Naive thymus-derived CD4-positive, alpha-beta T cell (primary cell): Measurements from ENCODE around the gene MPHOSPH9. TPM values are rescaled to one million over a fixed set of nuclear protein-coding genes. Genes with fewer than 3 reads are reported as not detected.
"Not testable (repeated sequence)": the region's sequence is repeated elsewhere in the genome, so short reads cannot be mapped to it uniquely, and the experiment has no call there.

ENCODE experiments used
- ATAC-seq: fragments of 150-1000 bp; cut with Tn5 transposase; 2 replicates; pipeline ENCODE4 v1.10.0; 2021; ENCODE audit warnings: mild to moderate bottlenecking, moderate library complexity
- CTCF ChIA-PET: fragments of 350-600 bp; sonication (Branson Sonifier 250); formaldehyde crosslinking; loops from one replicate; lab custom pipeline; 2021; ENCODE audit warnings: antibody characterized with exemption; lab: Charles Lee
- POLR2A ChIA-PET: fragments of 350-600 bp; sonication (Branson Sonifier 250); formaldehyde crosslinking; loops from one replicate; lab custom pipeline; 2021; ENCODE audit warnings: antibody characterized with exemption, inconsistent platforms; lab: Charles Lee
- DNase-seq, 9 donors: peaks; one replicate each; pipeline versions ENCODE4 v3.0.0 to v3.0.0-alpha.2; 2020 to 2022; ENCODE audit warnings: mixed read lengths in 1 of 9
- H3K27ac ChIP-seq: one replicate; pipeline ENCODE4 v1.7.0; 2013; ENCODE audit warnings: mild to moderate bottlenecking, low read depth, low read length, moderate library complexity
- H3K27me3 ChIP-seq, 2 donors: one replicate each; pipeline ENCODE4 v1.7.0; 2013; ENCODE audit warnings: low read length in 2 of 2, mild to moderate bottlenecking in 2 of 2, moderate library complexity in 2 of 2; ENCODE audit not compliant: control insufficient read depth in 2 of 2, insufficient read depth in 2 of 2
- H3K36me3 ChIP-seq, 3 experiments: 1 replicate in 2 of 3; 2 replicates in 1 of 3; pipeline ENCODE4 v1.7.0; 2013; ENCODE audit warnings: low read length in 3 of 3, mild to moderate bottlenecking in 3 of 3, moderate library complexity in 1 of 3; ENCODE audit not compliant: insufficient read depth in 3 of 3, control insufficient read depth in 2 of 3
- H3K4me1 ChIP-seq, 2 donors: one replicate each; pipeline ENCODE4 v1.7.0; 2013; ENCODE audit warnings: low read length in 2 of 2, mild to moderate bottlenecking in 2 of 2, moderate library complexity in 1 of 2; ENCODE audit not compliant: control insufficient read depth in 2 of 2, insufficient read depth in 2 of 2
- H3K4me3 ChIP-seq: 2 replicates; pipeline ENCODE4 v1.7.0; 2013; ENCODE audit warnings: mild to moderate bottlenecking, low read length
- H3K9me3 ChIP-seq, 3 experiments: 1 replicate in 2 of 3; 2 replicates in 1 of 3; pipeline ENCODE4 v1.7.0; 2013; ENCODE audit warnings: low read length in 3 of 3; ENCODE audit not compliant: control insufficient read depth in 2 of 3
- H3K27ac Mint-ChIP-seq, 9 donors: one replicate each; pipeline ENCODE4 v1.8.0; 2020 to 2022; ENCODE audit warnings: mixed read lengths in 9 of 9, mild to moderate bottlenecking in 8 of 9, moderate library complexity in 5 of 9, inconsistent platforms in 2 of 9
- H3K27me3 Mint-ChIP-seq, 5 donors: one replicate each; pipeline ENCODE4 v1.8.0; 2021 to 2022; ENCODE audit warnings: mixed read lengths in 5 of 5, mild to moderate bottlenecking in 1 of 5
- H3K36me3 Mint-ChIP-seq, 5 donors: one replicate each; pipeline ENCODE4 v1.8.0; 2020 to 2022; ENCODE audit warnings: mixed read lengths in 5 of 5, mild to moderate bottlenecking in 3 of 5, inconsistent platforms in 1 of 5
- H3K4me1 Mint-ChIP-seq, 7 donors: one replicate each; pipeline ENCODE4 v1.8.0; 2020 to 2022; ENCODE audit warnings: mixed read lengths in 7 of 7, mild to moderate bottlenecking in 3 of 7, inconsistent platforms in 1 of 7
- H3K4me3 Mint-ChIP-seq, 10 donors: one replicate each; pipeline ENCODE4 v1.8.0; 2020 to 2022; ENCODE audit warnings: mild to moderate bottlenecking in 10 of 10, mixed read lengths in 10 of 10, moderate library complexity in 6 of 10, inconsistent platforms in 2 of 10
- H3K9me3 Mint-ChIP-seq, 11 donors: one replicate each; pipeline ENCODE4 v1.8.0; 2020 to 2022; ENCODE audit warnings: mixed read lengths in 11 of 11, mild to moderate bottlenecking in 4 of 11, inconsistent platforms in 1 of 11, moderate library complexity in 1 of 11
- intact Hi-C, 2 donors: fragments of 100-400 bp; cut with micrococcal nuclease; formaldehyde crosslinking; loops; one replicate each; pipeline ENCODE4 v1.15.1; 2023
- polyA plus RNA-seq, 2 donors: library from polyadenylated mRNA; unstranded; fragments of 300-500 nt; fragmentation: Illumina TruSeq; gene quantifications; one replicate each; pipeline ENCODE4 v1.2.3, GENCODE V29; 2021
- total RNA-seq, 6 experiments: library from RNA in 5 of 6; stranded (reverse) in 5 of 6; gene quantifications; 1 replicate in 5 of 6; 2 replicates in 1 of 6; pipeline ENCODE4 v1.2.3 and lab custom pipeline; 2021 to 2026

The MPHOSPH9 gene
- total and polyA plus RNA-seq, 7 experiments from 2014 or later: 34.0 to 102 (median 77.1) TPM

- peak overlapping the region in 7 of 9 donors; percentile 22 to 69 (median 58) for H3K27ac Mint-ChIP-seq
- ChIA-PET CTCF (interaction anchor here (1.1 to 3.4 kb wide), 3 partner anchors 10 to 14 kb away, joined by 3 to 21 read pairs (median 8); no protein-coding TSS in a partner anchor), POLR2A (interaction anchor here (1.0 to 2.7 kb wide), 4 partner anchors 10 to 252 kb away, joined by 4 to 10 read pairs (median 5); partner anchors contain the start of gene OGFOD2)
- H3K36me3 ChIP-seq: peaks cover 0 to 3% (median 0%) of the 10 kb centered on the region in 3 experiments
- intact Hi-C loops: no loop called here
- H3K4me1 ChIP-seq: peaks cover 12 to 31% of the 10 kb centered on the region in 2 donors
- no peaks in the 10 kb centered on the region for H3K9me3 Mint-ChIP-seq
- no peak overlapping the region for H3K4me3 ChIP-seq
- peak overlapping the region in 8 of 10 donors; percentile 5 to 97 (median 37) for H3K4me3 Mint-ChIP-seq
- H3K4me1 Mint-ChIP-seq: peaks cover 41 to 82% (median 73%) of the 10 kb centered on the region in 7 donors
- no peak overlapping the region for H3K27ac ChIP-seq
- no peaks in the 10 kb centered on the region for H3K27me3 Mint-ChIP-seq
- ATAC-seq: no peak
- H3K36me3 Mint-ChIP-seq: peaks cover 0 to 24% (median 3%) of the 10 kb centered on the region in 5 donors
- no peaks in the 10 kb centered on the region for H3K9me3 ChIP-seq
- DNase-seq: no peak
- H3K27me3 ChIP-seq: no peaks in the 10 kb centered on the region
Observed at GRCh38 chr12:123227581-123228258, 5.2 kb downstream of the MPHOSPH9 start.

- peak overlapping the region in 8 of 9 donors; percentile 33 to 92 (median 56) for H3K27ac Mint-ChIP-seq
- intact Hi-C loops: no loop called here
- DNase-seq (no peak), ATAC-seq (no peak)
- H3K9me3 ChIP-seq: no peaks in the 10 kb centered on the region
- H3K4me3 ChIP-seq: no peak overlapping the region
- H3K27me3 Mint-ChIP-seq: no peaks in the 10 kb centered on the region
- POLR2A ChIA-PET: interaction anchor here (0.6 to 5.7 kb wide), 10 partner anchors 7 to 359 kb away, joined by 3 to 189 read pairs (median 5); partner anchors contain the start of genes MPHOSPH9, MTRFR and TMED2
- H3K36me3 Mint-ChIP-seq: peaks cover 0 to 29% (median 11%) of the 10 kb centered on the region in 5 donors
- H3K4me1 Mint-ChIP-seq: peaks cover 33 to 68% (median 63%) of the 10 kb centered on the region in 7 donors
- no peaks in the 10 kb centered on the region for H3K9me3 Mint-ChIP-seq
- no peak overlapping the region for H3K27ac ChIP-seq
- CTCF ChIA-PET: interaction anchor here (0.6 to 3.4 kb wide), 4 partner anchors 12 to 181 kb away, joined by 3 to 21 read pairs (median 5); no protein-coding TSS in a partner anchor
- peaks cover 12 to 27% of the 10 kb centered on the region in 2 donors for H3K4me1 ChIP-seq
- no peaks in the 10 kb centered on the region for H3K27me3 ChIP-seq
- no peak overlapping the region for H3K4me3 Mint-ChIP-seq
- H3K36me3 ChIP-seq: peaks cover 0 to 9% (median 5%) of the 10 kb centered on the region in 3 experiments
Observed at GRCh38 chr12:123225443-123225842, 7.5 kb downstream of the MPHOSPH9 start.

- H3K27me3 Mint-ChIP-seq: no peaks in the 10 kb centered on the region
- Histone ChIP-seq H3K36me3 (peaks cover 0 to 11% (median 9%) of the 10 kb centered on the region in 3 experiments), H3K27ac (peak overlapping the region; percentile 57), H3K9me3 (no peaks in the 10 kb centered on the region), H3K4me1 (peaks cover 3 to 15% of the 10 kb centered on the region in 2 donors), H3K4me3 (peak overlapping the region; percentile 49), H3K27me3 (no peaks in the 10 kb centered on the region)
- ChIA-PET CTCF (interaction anchor here (0.6 to 2.8 kb wide), 10 partner anchors 9 to 254 kb away, joined by 3 to 22 read pairs (median 4); partner anchors contain the start of genes MPHOSPH9 and MTRFR), POLR2A (interaction anchor here (0.6 to 5.7 kb wide), 15 partner anchors 9 to 709 kb away, joined by 3 to 189 read pairs (median 4); partner anchors contain the start of genes ATP6V0A2, MPHOSPH9, MTRFR and OGFOD2)
- H3K36me3 Mint-ChIP-seq: peaks cover 0 to 28% (median 11%) of the 10 kb centered on the region in 5 donors
- intact Hi-C loops: loop anchor here (1.0 to 2.0 kb wide), 4 partner anchors 10 to 142 kb away; partner anchors contain the start of genes MPHOSPH9 (in 2 of the 2), MTRFR (in 2 of the 2) and SBNO1 (in 1 of the 2)
- peak; percentile 98 for ATAC-seq
- H3K9me3 Mint-ChIP-seq: no peaks in the 10 kb centered on the region
- DNase-seq: peak; percentile 19 to 79 (median 67)
- H3K4me3 Mint-ChIP-seq: peak overlapping the region; percentile 68 to 93 (median 78)
- peak overlapping the region; percentile 87 to 99 (median 95) for H3K27ac Mint-ChIP-seq
- peaks cover 21 to 46% (median 42%) of the 10 kb centered on the region in 7 donors for H3K4me1 Mint-ChIP-seq
Observed at GRCh38 chr12:123223241-123223668, 9.7 kb downstream of the MPHOSPH9 start.

- ATAC-seq, H3K4me1 ChIP-seq, H3K4me3 Mint-ChIP-seq, H3K9me3 Mint-ChIP-seq, H3K27ac ChIP-seq, H3K27me3 Mint-ChIP-seq, H3K27me3 ChIP-seq, H3K4me3 ChIP-seq, H3K27ac Mint-ChIP-seq, H3K4me1 Mint-ChIP-seq, DNase-seq, intact Hi-C loops, H3K9me3 ChIP-seq: not testable (repeated sequence)
- CTCF ChIA-PET: interaction anchor here (0.6 to 0.9 kb wide), 2 partner anchors 15 to 135 kb away, joined by 3 to 5 read pairs; no protein-coding TSS in a partner anchor
- peaks cover 10 to 40% (median 26%) of the 10 kb centered on the region in 5 donors for H3K36me3 Mint-ChIP-seq
- POLR2A ChIA-PET: interaction anchor here (0.9 kb wide), 1 partner anchor 196 kb away, joined by 4 read pairs; no protein-coding TSS in a partner anchor
- H3K36me3 ChIP-seq: peaks cover 4 to 54% (median 10%) of the 10 kb centered on the region in 3 experiments
Observed at GRCh38 chr12:123207815-123208214, 25.1 kb downstream of the MPHOSPH9 start.

GRCh38 chr12:123206794-123207193 is 26.1 kb downstream of the MPHOSPH9 start:
- H3K4me1 ChIP-seq, intact Hi-C loops, H3K27me3 Mint-ChIP-seq, H3K27me3 ChIP-seq, H3K9me3 Mint-ChIP-seq, H3K4me3 Mint-ChIP-seq, ATAC-seq, DNase-seq, H3K27ac ChIP-seq, H3K4me3 ChIP-seq, H3K4me1 Mint-ChIP-seq, H3K9me3 ChIP-seq: not testable (repeated sequence)
- ChIA-PET POLR2A (interaction anchor here (0.6 kb wide), 1 partner anchor 24 kb away, joined by 3 read pairs; no protein-coding TSS in a partner anchor), CTCF (interaction anchor here (0.7 kb wide), 1 partner anchor 148 kb away, joined by 3 read pairs; no protein-coding TSS in a partner anchor)
- Mint-ChIP-seq H3K36me3 (peaks cover 10 to 43% (median 28%) of the 10 kb centered on the region in 5 donors), H3K27ac (peak overlapping the region in 2 of 9 donors; percentile 19 to 80)
- H3K36me3 ChIP-seq: peaks cover under 1 to 55% (median 7%) of the 10 kb centered on the region in 3 experiments

GRCh38 chr12:123200414-123200813 is 32.5 kb downstream of the MPHOSPH9 start:
- Mint-ChIP-seq H3K4me3 (peak overlapping the region in 8 of 10 donors; percentile 3 to 57 (median 38)), H3K27me3 (no peaks in the 10 kb centered on the region), H3K4me1 (peaks cover 10 to 27% (median 18%) of the 10 kb centered on the region in 7 donors), H3K36me3 (peaks cover 6 to 29% (median 22%) of the 10 kb centered on the region in 5 donors), H3K27ac (peak overlapping the region; percentile 78 to 93 (median 89)), H3K9me3 (no peaks in the 10 kb centered on the region)
- H3K9me3 ChIP-seq: no peaks in the 10 kb centered on the region
- intact Hi-C loops: loop anchor here (1.0 to 5.0 kb wide), 3 partner anchors 32 to 38 kb away; partner anchors contain the start of genes MPHOSPH9 (in 1 of the 2) and MTRFR (in 1 of the 2)
- CTCF ChIA-PET: interaction anchor here (0.6 kb wide), 1 partner anchor 806 kb away, joined by 3 read pairs; no protein-coding TSS in a partner anchor
- peak overlapping the region; percentile 36 for H3K27ac ChIP-seq
- ATAC-seq (peak; percentile 22), DNase-seq (peak in 7 of 9 donors; percentile 6 to 33 (median 25))
- peaks cover 0 to 38% (median 0%) of the 10 kb centered on the region in 3 experiments for H3K36me3 ChIP-seq
- no peak overlapping the region for H3K4me3 ChIP-seq
- H3K27me3 ChIP-seq: no peaks in the 10 kb centered on the region
- POLR2A ChIA-PET: interaction anchor here (0.6 to 7.7 kb wide), 3 partner anchors 26 to 239 kb away, joined by 3 to 46 read pairs (median 4); partner anchors contain the start of genes MPHOSPH9 and MTRFR
- H3K4me1 ChIP-seq: peaks cover 0 to 13% of the 10 kb centered on the region in 2 donors
